Mesendoderm (in vitro differentiated cells): ENCODE data around the gene DAPK1.
A peak's percentile ranks its signal among the peaks of the same experiment; 100 is the strongest.

Source experiments
- DNase-seq: peaks from one replicate; pipeline ENCODE4 v3.0.0; 2013
- H2AK5ac ChIP-seq: 2 replicates; pipeline ENCODE4 v1.6.1; 2013; ENCODE audit warnings: low read length, inconsistent platforms
- H2BK120ac ChIP-seq: 2 replicates; pipeline ENCODE4 v1.6.1; 2013; ENCODE audit warnings: low read depth, mild to moderate bottlenecking, low read length, moderate library complexity, mixed read lengths
- H2BK15ac ChIP-seq: replicated peaks from 2 replicates; pipeline ENCODE4 v1.6.1; 2013; ENCODE audit warnings: low read depth, mild to moderate bottlenecking, moderate library complexity
- H2BK5ac ChIP-seq: 2 replicates; pipeline ENCODE4 v1.6.1; 2013; ENCODE audit warnings: low read length, inconsistent platforms
- H3K18ac ChIP-seq: 2 replicates; pipeline ENCODE4 v1.6.1; 2013; ENCODE audit warnings: mild to moderate bottlenecking, low read length, mixed read lengths
- H3K23ac ChIP-seq: one replicate; pipeline ENCODE4 v1.6.1; 2013; ENCODE audit warnings: low read length
- H3K27ac ChIP-seq: 2 replicates; pipeline ENCODE4 v1.5.1; 2013; ENCODE audit warnings: low read depth, mild to moderate bottlenecking, inconsistent platforms, low read length, moderate library complexity
- H3K27me3 ChIP-seq: 2 replicates; pipeline ENCODE4 v1.6.1; 2013; ENCODE audit warnings: low read length, control low read depth, mild to moderate bottlenecking, inconsistent platforms; ENCODE audit not compliant: insufficient read depth, poor library complexity
- H3K36me3 ChIP-seq: 2 replicates; pipeline ENCODE4 v1.6.1; 2013; ENCODE audit warnings: low read length, inconsistent platforms; ENCODE audit not compliant: control insufficient read depth, insufficient read depth
- H3K4ac ChIP-seq: one replicate; pipeline ENCODE4 v1.6.1; 2013; ENCODE audit warnings: low read depth, mild to moderate bottlenecking, low read length, moderate library complexity
- H3K4me1 ChIP-seq: 2 replicates; pipeline ENCODE4 v1.6.1; 2013; ENCODE audit warnings: low read depth, low read length, inconsistent platforms; ENCODE audit not compliant: control insufficient read depth
- H3K4me2 ChIP-seq: 2 replicates; pipeline ENCODE4 v1.6.1; 2013; ENCODE audit warnings: low read length
- H3K4me3 ChIP-seq: 2 replicates; pipeline ENCODE4 v1.5.1; 2013; ENCODE audit warnings: mild to moderate bottlenecking, low read length
- H3K56ac ChIP-seq: one replicate; pipeline ENCODE4 v1.6.1; 2013; ENCODE audit warnings: low read length
- H3K79me1 ChIP-seq: 2 replicates; pipeline ENCODE4 v1.6.1; 2013; ENCODE audit warnings: low read length, inconsistent platforms
- H3K79me2 ChIP-seq: 2 replicates; pipeline ENCODE4 v1.6.1; 2013; ENCODE audit warnings: mild to moderate bottlenecking, low read length; ENCODE audit not compliant: control insufficient read depth, insufficient read depth
- H3K9ac ChIP-seq: 2 replicates; pipeline ENCODE4 v1.6.1; 2013; ENCODE audit warnings: low read length, inconsistent platforms
- H4K5ac ChIP-seq: one replicate; pipeline ENCODE4 v1.6.1; 2013; ENCODE audit warnings: low read length
- H4K8ac ChIP-seq: one replicate; pipeline ENCODE4 v1.6.1; 2013; ENCODE audit warnings: low read depth, mild to moderate bottlenecking, control low read depth, low read length, moderate library complexity
- WGBS: extraction: QIAGEN DNeasy Blood & Tissue Kit; methylation state at CpG from one replicate; pipeline ENCODE4 v1.1.7; 2013; ENCODE audit warnings: low lambda C conversion rate, missing lambda C conversion rate; ENCODE audit not compliant: insufficient coverage; ENCODE audit errors: extremely low coverage; 5-methylcytosine and 5-hydroxymethylcytosine counted together

DAPK1 gene

GRCh38 chr9:87596862-87597261 is 99.2 kb downstream of the DAPK1 start:
- no peak overlapping the region for H3K27ac ChIP-seq
- WGBS, result no CpG with 5 or more reads among the region's 7 CpGs
- DNase-seq, result no peak

GRCh38 chr9:87597710-87598443 is 100.2 kb downstream of the DAPK1 start:
- Histone ChIP-seq H3K56ac (peak overlapping the region; percentile 49), H2AK5ac (no peak overlapping the region), H2BK120ac (no peak overlapping the region), H3K27me3 (no peaks in the 10 kb centered on the region), H3K36me3 (no peaks in the 10 kb centered on the region), H3K18ac (no peak overlapping the region), H3K27ac (no peak overlapping the region), H3K9ac (no peak overlapping the region), H3K4ac (no peak overlapping the region), H4K8ac (no peak overlapping the region), H3K4me1 (peaks cover 9% of the 10 kb centered on the region), H3K79me2 (peaks cover 30% of the 10 kb centered on the region), H2BK15ac (no peak overlapping the region), H3K79me1 (peaks cover 41% of the 10 kb centered on the region), H3K4me2 (no peak overlapping the region), H3K23ac (no peak overlapping the region), H2BK5ac (no peak overlapping the region), H4K5ac (no peak overlapping the region), H3K4me3 (no peak overlapping the region)
- no peak for DNase-seq
- no CpG with 5 or more reads among the region's 13 CpGs for WGBS

More at GRCh38 chr9:87596862-87597261, 99.2 kb downstream of the DAPK1 start:
- peaks cover 34% of the 10 kb centered on the region for H3K79me2 ChIP-seq
- H3K4me1 ChIP-seq, result peaks cover 9% of the 10 kb centered on the region
- no peak overlapping the region for H3K18ac ChIP-seq
- no peak overlapping the region for H2BK120ac ChIP-seq
- H3K23ac ChIP-seq, result no peak overlapping the region
- H3K9ac ChIP-seq, result no peak overlapping the region
- no peak overlapping the region for H2BK5ac ChIP-seq
- no peak overlapping the region for H3K4me2 ChIP-seq
- no peak overlapping the region for H3K4me3 ChIP-seq
- no peak overlapping the region for H4K5ac ChIP-seq
- no peak overlapping the region for H3K56ac ChIP-seq
- no peak overlapping the region for H2BK15ac ChIP-seq
- no peaks in the 10 kb centered on the region for H3K27me3 ChIP-seq
- H4K8ac ChIP-seq, result no peak overlapping the region
- H3K79me1 ChIP-seq, result peaks cover 40% of the 10 kb centered on the region
- H3K4ac ChIP-seq, result no peak overlapping the region
- H3K36me3 ChIP-seq, result no peaks in the 10 kb centered on the region
- H2AK5ac ChIP-seq, result no peak overlapping the region

- no CpG with 5 or more reads among the region's 17 CpGs for WGBS
- H3K4me3 ChIP-seq, result no peak overlapping the region
- peak; percentile 55 for DNase-seq
These were observed 102.4 kb downstream of the DAPK1 start for GRCh38 chr9:87599901-87600610.

GRCh38 chr9:87601176-87601575 is 103.5 kb downstream of the DAPK1 start:
- Histone ChIP-seq H3K79me2 (peaks cover 16% of the 10 kb centered on the region), H2AK5ac (no peak overlapping the region), H3K79me1 (peaks cover 26% of the 10 kb centered on the region), H3K27me3 (no peaks in the 10 kb centered on the region), H4K5ac (no peak overlapping the region), H3K4ac (no peak overlapping the region), H3K36me3 (no peaks in the 10 kb centered on the region), H2BK5ac (no peak overlapping the region), H3K27ac (no peak overlapping the region), H3K23ac (no peak overlapping the region), H3K4me2 (no peak overlapping the region), H3K9ac (no peak overlapping the region), H2BK15ac (no peak overlapping the region), H3K4me3 (no peak overlapping the region), H3K4me1 (peaks cover 9% of the 10 kb centered on the region), H3K56ac (no peak overlapping the region), H4K8ac (no peak overlapping the region), H2BK120ac (no peak overlapping the region), H3K18ac (no peak overlapping the region)
- peak; percentile 76 for DNase-seq
- no CpG with 5 or more reads among the region's 1 CpG for WGBS

More at GRCh38 chr9:87599901-87600610, 102.4 kb downstream of the DAPK1 start:
- Histone ChIP-seq H3K4me1 (peaks cover 9% of the 10 kb centered on the region), H3K27ac (no peak overlapping the region), H3K36me3 (no peaks in the 10 kb centered on the region), H3K79me2 (peaks cover 21% of the 10 kb centered on the region), H2BK15ac (no peak overlapping the region), H3K4me2 (no peak overlapping the region), H2BK120ac (no peak overlapping the region), H3K56ac (peak overlapping the region; percentile 35), H3K79me1 (peaks cover 29% of the 10 kb centered on the region), H3K4ac (no peak overlapping the region), H2BK5ac (no peak overlapping the region), H4K8ac (no peak overlapping the region), H3K27me3 (no peaks in the 10 kb centered on the region), H3K23ac (peak overlapping the region; percentile 48), H4K5ac (no peak overlapping the region), H3K18ac (no peak overlapping the region), H2AK5ac (no peak overlapping the region), H3K9ac (no peak overlapping the region)

- H3K23ac ChIP-seq, result no peak overlapping the region
- no peak overlapping the region for H2BK5ac ChIP-seq
- H2AK5ac ChIP-seq, result no peak overlapping the region
- H2BK120ac ChIP-seq, result no peak overlapping the region
- no peak overlapping the region for H3K18ac ChIP-seq
- WGBS, result no CpG with 5 or more reads among the region's 5 CpGs
- peaks cover 22% of the 10 kb centered on the region for H3K79me1 ChIP-seq
- H4K8ac ChIP-seq, result no peak overlapping the region
- peaks cover 13% of the 10 kb centered on the region for H3K79me2 ChIP-seq
- no peaks in the 10 kb centered on the region for H3K36me3 ChIP-seq
- no peak overlapping the region for H3K4me3 ChIP-seq
- no peak overlapping the region for H3K9ac ChIP-seq
- no peak overlapping the region for H3K4me2 ChIP-seq
- peaks cover 9% of the 10 kb centered on the region for H3K4me1 ChIP-seq
- no peak for DNase-seq
- no peak overlapping the region for H2BK15ac ChIP-seq
- H3K27me3 ChIP-seq, result no peaks in the 10 kb centered on the region
- H3K4ac ChIP-seq, result no peak overlapping the region
- H4K5ac ChIP-seq, result no peak overlapping the region
- no peak overlapping the region for H3K56ac ChIP-seq
- no peak overlapping the region for H3K27ac ChIP-seq
These were observed 103.9 kb downstream of the DAPK1 start for GRCh38 chr9:87601595-87601994.
